Panc1 (cell line): ENCODE data around the gene SLC25A33. TPM values are rescaled to one million over a fixed set of nuclear protein-coding genes. Genes with fewer than 3 reads are reported as not detected.
"Not testable (repeated sequence)": the region's sequence is repeated elsewhere in the genome, so short reads cannot be mapped to it uniquely, and the experiment has no call there.

Experiments
- ATAC-seq: fragments of 200-7000 bp; cut with Tn5 transposase; 2 replicates; pipeline ENCODE4 v1.9.1; 2020; ENCODE audit warnings: mild to moderate bottlenecking, moderate library complexity
- BruUV-seq: library from RNA; stranded (reverse); fragments of 400-500 nt; replicated peaks from 2 replicates; lab custom pipeline; 2021; lab: Mats Ljungman, UMichigan
- CTCF ChIA-PET: fragments of 300-600 bp; sonication (Branson Sonifier 250); formaldehyde crosslinking; loops from one replicate; lab custom pipeline; 2022; ENCODE audit warnings: antibody characterized with exemption; lab: Charles Lee
- POLR2A ChIA-PET: fragments of 300-600 bp; sonication (Branson Sonifier 250); formaldehyde crosslinking; loops from one replicate; lab custom pipeline; 2022; ENCODE audit warnings: antibody characterized with exemption; lab: Charles Lee
- DNase-seq: peaks from one replicate; pipeline ENCODE4 v3.0.0-alpha.2; 2010; ENCODE audit warnings: low read depth, low spot score
- H3K27ac ChIP-seq: 2 replicates; pipeline ENCODE4 v1.5.1; 2011; ENCODE audit warnings: mild to moderate bottlenecking, low read length, inconsistent platforms
- H3K27me3 ChIP-seq: fragments of 200-500 bp; sonication (Bioruptor generic); 2 replicates; pipeline ENCODE4 v1.6.0; 2014; ENCODE audit warnings: low read length, inconsistent platforms; ENCODE audit not compliant: control insufficient read depth, insufficient read depth
- H3K36me3 ChIP-seq: fragments of 200-500 bp; sonication (Bioruptor generic); 2 replicates; pipeline ENCODE4 v1.5.1; 2014; ENCODE audit warnings: inconsistent platforms, mild to moderate bottlenecking, low read length, moderate library complexity; ENCODE audit not compliant: control insufficient read depth, insufficient read depth
- H3K4me1 ChIP-seq: 2 replicates; pipeline ENCODE4 v1.5.1; 2011; ENCODE audit warnings: inconsistent platforms, mild to moderate bottlenecking, low read length, moderate library complexity; ENCODE audit not compliant: control insufficient read depth, insufficient read depth
- H3K4me3 ChIP-seq, 2 experiments: 2 replicates each; pipeline ENCODE4 v1.5.1; 2011 to 2012; ENCODE audit warnings: low read depth in 2 of 2, low read length in 2 of 2, mild to moderate bottlenecking in 2 of 2, inconsistent platforms in 1 of 2, moderate library complexity in 1 of 2
- H3K9me3 ChIP-seq: fragments of 200-500 bp; sonication (Bioruptor generic); 2 replicates; pipeline ENCODE4 v1.5.1; 2014; ENCODE audit warnings: low read depth, mild to moderate bottlenecking, inconsistent platforms, low read length, moderate library complexity; ENCODE audit not compliant: control insufficient read depth, insufficient read depth
- POLR2AphosphoS5 ChIP-seq: IDR thresholded peaks from 2 replicates; pipeline ENCODE4 v1.6.1; 2012; ENCODE audit warnings: mild to moderate bottlenecking, low read depth, low read length, moderate library complexity
- REST ChIP-seq, 2 experiments: IDR thresholded peaks; 2 replicates each; pipeline ENCODE4 v1.6.1; 2011 to 2012; ENCODE audit warnings: low read depth in 2 of 2, control low read depth in 1 of 2, low read length in 1 of 2, mild to moderate bottlenecking in 1 of 2, moderate library complexity in 1 of 2; ENCODE audit not compliant: insufficient read depth in 1 of 2
- SIN3A ChIP-seq: IDR thresholded peaks from 2 replicates; pipeline ENCODE4 v1.6.1; 2012; ENCODE audit warnings: low read depth, mild to moderate bottlenecking, low read length, moderate library complexity, borderline replicate concordance; ENCODE audit not compliant: insufficient read depth
- TCF7L2 ChIP-seq: IDR thresholded peaks from 2 replicates; pipeline ENCODE4 v1.6.1; 2011; ENCODE audit warnings: mild to moderate bottlenecking, low read depth, low read length, inconsistent platforms
- in situ Hi-C: cut with HindIII; loops from 2 replicates; pipeline ENCODE4 v1.10.0; 2016; ENCODE audit warnings: low sequenced_read_pairs, low pct_unique_long_range_greater_than_20kb
- intact Hi-C: fragments of 100-400 bp; cut with micrococcal nuclease; formaldehyde crosslinking; loops from one replicate; pipeline ENCODE4 v1.10.0; 2022; ENCODE audit not compliant: unreplicated experiment
- total RNA-seq: library from RNA; stranded (reverse); gene quantifications from one replicate; pipeline ENCODE4 v1.2.1, GENCODE V29; 2021; ENCODE audit not compliant: unreplicated experiment
- TF ChIP-seq, protein P1 (sequence below): fragments of 450-650 bp; IDR thresholded peaks from 2 replicates; pipeline ENCODE4 v1.5.1; 2017; ENCODE audit warnings: mild to moderate bottlenecking

SLC25A33 gene
- total RNA-seq, 1 experiment from 2014 or later, result 13.4 TPM

- TF ChIP-seq, protein P1, sequence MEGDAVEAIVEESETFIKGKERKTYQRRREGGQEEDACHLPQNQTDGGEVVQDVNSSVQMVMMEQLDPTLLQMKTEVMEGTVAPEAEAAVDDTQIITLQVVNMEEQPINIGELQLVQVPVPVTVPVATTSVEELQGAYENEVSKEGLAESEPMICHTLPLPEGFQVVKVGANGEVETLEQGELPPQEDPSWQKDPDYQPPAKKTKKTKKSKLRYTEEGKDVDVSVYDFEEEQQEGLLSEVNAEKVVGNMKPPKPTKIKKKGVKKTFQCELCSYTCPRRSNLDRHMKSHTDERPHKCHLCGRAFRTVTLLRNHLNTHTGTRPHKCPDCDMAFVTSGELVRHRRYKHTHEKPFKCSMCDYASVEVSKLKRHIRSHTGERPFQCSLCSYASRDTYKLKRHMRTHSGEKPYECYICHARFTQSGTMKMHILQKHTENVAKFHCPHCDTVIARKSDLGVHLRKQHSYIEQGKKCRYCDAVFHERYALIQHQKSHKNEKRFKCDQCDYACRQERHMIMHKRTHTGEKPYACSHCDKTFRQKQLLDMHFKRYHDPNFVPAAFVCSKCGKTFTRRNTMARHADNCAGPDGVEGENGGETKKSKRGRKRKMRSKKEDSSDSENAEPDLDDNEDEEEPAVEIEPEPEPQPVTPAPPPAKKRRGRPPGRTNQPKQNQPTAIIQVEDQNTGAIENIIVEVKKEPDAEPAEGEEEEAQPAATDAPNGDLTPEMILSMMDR, result no peak
- TF ChIP-seq REST (IDR thresholded peaks at IDR 0.05; ENCODE audit: insufficient read depth in 1 of 2, low read depth in 2 of 2, low read length in 1 of 2) (no peak), POLR2AphosphoS5 (no peak), SIN3A (no peak), TCF7L2 (no peak)
- in situ Hi-C loops, result no loop called here
- H3K27me3 ChIP-seq, result no peaks in the 10 kb centered on the region
- no peaks in the 10 kb centered on the region for H3K4me1 ChIP-seq
- ChIA-PET CTCF (interaction anchor here (0.7 kb wide), 1 partner anchor 14 kb away, joined by 4 read pairs; no protein-coding TSS in a partner anchor), POLR2A (no interaction called here)
- ATAC-seq (no peak), DNase-seq (no peak)
- H3K27ac ChIP-seq, result no peak overlapping the region
- no peak overlapping the region for H3K4me3 ChIP-seq
- H3K36me3 ChIP-seq, result no peaks in the 10 kb centered on the region
- no peaks in the 10 kb centered on the region for H3K9me3 ChIP-seq
- BruUV-seq, result no TSS peak
- intact Hi-C loops, result no loop called here
These were observed 20.4 kb downstream of the SLC25A33 start for GRCh38 chr1:9559673-9560072.

DNA sequence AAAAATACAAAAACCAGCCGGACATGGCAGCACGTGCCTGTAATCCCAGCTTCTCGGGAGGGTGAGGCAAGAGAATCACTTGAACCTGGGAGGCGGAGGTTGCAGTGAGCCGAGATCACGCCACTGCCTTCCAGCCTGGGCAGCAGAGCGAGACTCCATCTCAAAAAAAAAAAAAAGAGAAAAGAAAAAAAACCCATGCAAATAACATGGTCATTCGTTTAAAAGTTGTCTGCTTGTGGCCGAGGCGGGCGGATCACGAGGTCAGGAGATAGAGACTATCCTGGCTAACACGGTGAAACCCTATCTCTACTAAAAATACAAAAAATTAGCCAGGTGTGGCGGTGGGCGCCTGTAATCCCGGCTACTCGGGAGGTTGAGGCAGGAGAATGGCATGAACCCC, 20.8 kb downstream of the SLC25A33 start:
- in situ Hi-C loops, result not testable (repeated sequence)

DNA sequence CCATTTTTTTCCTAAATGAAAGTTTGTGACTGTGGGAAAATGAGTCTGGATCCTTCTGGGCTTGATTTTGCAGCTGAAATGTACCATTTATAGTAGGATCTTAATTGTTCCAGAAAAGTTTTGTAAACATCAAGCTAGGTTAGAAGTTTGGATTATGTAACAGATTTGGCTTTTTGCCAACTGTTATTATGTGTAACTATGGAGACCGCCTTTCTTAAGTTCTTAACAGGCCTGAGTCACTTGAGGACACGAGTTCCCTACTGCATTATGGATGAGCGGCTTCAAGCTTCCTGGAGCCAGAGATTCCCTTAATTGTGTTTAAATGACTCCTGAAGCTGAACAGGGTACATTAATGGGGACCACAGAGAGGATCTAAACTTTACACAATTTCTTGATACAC, 22.2 kb downstream of the SLC25A33 start:
- in situ Hi-C loops, result no loop called here
- H3K9me3 ChIP-seq, result no peaks in the 10 kb centered on the region
- H3K4me1 ChIP-seq, result no peaks in the 10 kb centered on the region
- H3K4me3 ChIP-seq, result no peak overlapping the region
- ChIA-PET POLR2A (no interaction called here), CTCF (no interaction called here)
- BruUV-seq, result TSS peak; percentile 44
- H3K36me3 ChIP-seq, result no peaks in the 10 kb centered on the region
- DNase-seq (no peak), ATAC-seq (no peak)
- intact Hi-C loops, result no loop called here
- no peaks in the 10 kb centered on the region for H3K27me3 ChIP-seq
- H3K27ac ChIP-seq, result no peak overlapping the region
- no peak for TF ChIP-seq POLR2AphosphoS5

More for the DNA sequence above, 20.8 kb downstream of the SLC25A33 start:
- BruUV-seq, ATAC-seq, POLR2A ChIA-PET, H3K9me3 ChIP-seq, H3K4me1 ChIP-seq, intact Hi-C loops, H3K27ac ChIP-seq, H3K36me3 ChIP-seq, DNase-seq, H3K27me3 ChIP-seq, H3K4me3 ChIP-seq: not testable (repeated sequence)
- CTCF ChIA-PET, result interaction anchor here (0.7 kb wide), 1 partner anchor 13 kb away, joined by 4 read pairs; no protein-coding TSS in a partner anchor
